NCI-H2196 treated with DMSO at 0.1 percent for 48 hours (cell line): ENCODE results near the gene NOL6.
"Not testable (repeated sequence)": the region's sequence is repeated elsewhere in the genome, so short reads cannot be mapped to it uniquely, and the experiment has no call there.

Experiments
- DNase-seq: peaks from one replicate; lab custom pipeline; 2025; ENCODE audit not compliant: unreplicated experiment; lab: John Stamatoyannopoulos, UW

Gene NOL6

DNA sequence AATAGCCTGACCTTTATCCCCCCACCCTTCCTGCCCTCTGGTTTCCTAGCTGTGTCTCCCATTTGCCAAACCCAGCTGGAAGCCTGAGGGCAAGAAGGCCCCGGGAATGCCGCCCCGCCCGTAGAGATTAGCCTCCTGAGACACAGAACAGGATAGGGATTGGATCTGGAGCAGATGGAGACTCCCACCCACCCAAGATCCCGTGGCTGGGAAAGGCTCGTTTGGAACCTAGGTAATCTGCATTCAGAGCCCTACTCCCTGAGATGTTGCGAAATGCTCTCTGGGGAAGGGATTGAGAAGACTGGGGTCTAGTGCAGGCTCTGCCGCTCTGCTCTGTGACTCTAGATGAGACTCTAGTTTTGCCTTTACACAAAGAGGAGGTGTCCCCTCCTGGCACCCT, 37.3 kb downstream of the NOL6 start:
- no peak for DNase-seq

DNA sequence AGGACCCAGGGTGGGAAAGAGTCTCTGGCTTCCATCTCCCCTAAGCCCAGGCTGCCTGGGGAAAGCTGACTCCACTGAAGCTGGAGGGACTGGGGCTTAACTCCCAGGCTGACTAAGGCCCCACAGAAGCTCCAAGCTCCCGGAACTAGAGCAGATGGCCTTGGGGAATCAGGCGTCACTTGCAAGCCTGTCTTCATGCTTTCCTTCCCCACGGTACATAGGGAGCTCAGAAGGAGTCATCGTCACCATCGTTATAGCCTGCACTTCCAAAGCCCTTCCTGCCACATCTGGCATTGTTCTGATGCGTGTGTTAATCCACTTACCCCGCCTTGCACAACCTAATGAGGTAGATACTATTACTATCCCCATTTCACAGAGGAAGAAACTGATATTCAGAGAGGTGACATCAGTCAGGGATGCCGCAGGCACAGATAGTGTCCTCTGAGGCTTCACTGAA, 37.9 kb downstream of the NOL6 start:
- DNase-seq: no peak

DNA sequence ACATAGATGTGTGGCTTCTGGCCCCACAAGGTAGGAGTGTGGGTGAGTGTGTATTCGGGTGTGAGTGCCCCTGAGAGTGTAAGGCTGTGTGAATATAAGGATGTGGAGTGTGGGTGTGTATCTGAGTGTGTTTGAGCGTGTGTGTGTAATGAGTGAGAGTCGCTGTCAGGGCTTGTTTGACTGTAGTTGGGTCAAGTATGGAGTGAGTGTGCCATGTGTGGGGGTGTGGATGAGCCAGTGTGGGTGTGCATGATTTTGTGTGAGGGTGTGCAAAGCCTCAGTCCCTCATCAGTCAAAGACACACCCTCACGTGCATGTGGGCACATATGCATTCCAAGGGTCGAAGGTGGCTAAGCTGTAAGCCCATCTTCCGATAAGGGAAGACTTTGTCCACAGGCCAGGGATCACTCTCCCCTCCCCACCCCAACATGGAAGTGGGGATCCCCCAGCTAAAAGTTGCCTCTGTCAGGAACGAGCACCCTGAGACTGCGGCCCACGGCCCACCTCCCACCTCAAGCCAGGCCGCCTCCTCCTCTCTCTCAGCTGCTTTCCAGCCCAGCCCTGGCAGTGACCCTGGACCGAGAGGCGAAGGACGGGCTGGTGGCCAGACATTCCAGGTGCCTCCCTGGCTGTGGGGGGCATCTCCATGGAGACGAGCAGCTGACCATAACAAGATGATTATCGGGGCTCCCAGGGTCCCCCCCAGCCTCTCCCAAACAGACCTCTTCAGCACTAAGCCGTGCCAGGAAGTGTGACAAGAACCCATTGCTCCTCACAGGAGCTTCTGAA, 39.2 kb downstream of the NOL6 start:
- DNase-seq: no peak

DNA sequence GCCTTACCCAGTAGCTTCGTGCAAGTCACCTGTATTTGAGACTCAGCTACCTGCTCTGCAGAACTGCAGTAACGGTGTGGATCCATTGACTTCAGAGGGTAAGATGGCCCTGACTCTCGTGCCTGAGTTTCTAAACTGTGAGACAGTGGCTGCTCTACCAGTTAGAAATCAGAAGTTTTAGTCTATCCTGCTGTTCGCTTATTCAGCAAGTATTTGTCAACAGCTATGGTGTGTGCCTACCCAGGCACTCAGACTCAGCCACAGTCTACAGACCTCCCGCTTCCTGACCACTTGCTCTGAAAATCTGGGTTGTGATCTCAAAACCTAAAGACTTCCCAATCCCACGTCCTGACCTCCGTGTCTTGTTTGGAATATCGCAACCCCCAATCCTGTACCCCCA, 39.9 kb downstream of the NOL6 start:
- no peak for DNase-seq

DNA sequence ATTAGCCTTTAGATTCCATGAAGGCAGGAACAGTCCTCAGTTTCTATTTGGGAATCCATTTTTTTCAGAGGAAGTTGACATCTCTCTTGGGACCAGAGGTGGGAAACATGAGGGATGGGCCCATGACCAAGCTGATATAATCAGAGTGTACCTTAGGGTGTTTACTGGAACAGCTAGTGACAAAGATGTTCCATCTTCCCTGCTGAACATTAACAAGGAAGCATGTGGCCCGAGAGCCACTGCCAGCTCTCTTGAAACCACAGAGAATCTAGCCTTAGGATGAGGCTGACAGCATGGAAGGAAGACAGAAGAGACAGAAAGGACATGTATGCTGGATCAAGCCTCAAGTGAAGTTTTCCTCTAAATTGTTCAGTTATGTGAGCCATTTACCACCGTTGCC, 42.3 kb downstream of the NOL6 start:
- DNase-seq: no peak

DNA sequence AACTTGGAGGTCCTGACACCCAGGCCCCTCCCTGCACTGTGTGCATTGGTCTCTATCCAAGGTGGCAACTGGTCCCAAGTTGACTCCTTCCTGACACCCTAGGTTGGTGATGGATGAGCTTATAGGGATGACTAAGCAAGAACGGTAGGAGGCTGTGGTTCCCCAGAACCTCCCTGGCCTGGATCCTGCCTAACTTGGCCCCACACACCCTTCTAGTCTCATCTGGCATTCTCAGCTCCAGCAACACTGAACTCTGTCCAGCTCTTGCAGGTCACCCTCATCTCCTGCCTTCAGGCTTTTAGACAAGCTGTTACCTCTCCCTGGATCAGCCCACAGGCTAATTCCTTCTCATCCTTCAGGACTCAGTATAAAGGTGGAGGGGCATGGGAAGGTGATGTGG, 42.8 kb downstream of the NOL6 start:
- no peak for DNase-seq

DNA sequence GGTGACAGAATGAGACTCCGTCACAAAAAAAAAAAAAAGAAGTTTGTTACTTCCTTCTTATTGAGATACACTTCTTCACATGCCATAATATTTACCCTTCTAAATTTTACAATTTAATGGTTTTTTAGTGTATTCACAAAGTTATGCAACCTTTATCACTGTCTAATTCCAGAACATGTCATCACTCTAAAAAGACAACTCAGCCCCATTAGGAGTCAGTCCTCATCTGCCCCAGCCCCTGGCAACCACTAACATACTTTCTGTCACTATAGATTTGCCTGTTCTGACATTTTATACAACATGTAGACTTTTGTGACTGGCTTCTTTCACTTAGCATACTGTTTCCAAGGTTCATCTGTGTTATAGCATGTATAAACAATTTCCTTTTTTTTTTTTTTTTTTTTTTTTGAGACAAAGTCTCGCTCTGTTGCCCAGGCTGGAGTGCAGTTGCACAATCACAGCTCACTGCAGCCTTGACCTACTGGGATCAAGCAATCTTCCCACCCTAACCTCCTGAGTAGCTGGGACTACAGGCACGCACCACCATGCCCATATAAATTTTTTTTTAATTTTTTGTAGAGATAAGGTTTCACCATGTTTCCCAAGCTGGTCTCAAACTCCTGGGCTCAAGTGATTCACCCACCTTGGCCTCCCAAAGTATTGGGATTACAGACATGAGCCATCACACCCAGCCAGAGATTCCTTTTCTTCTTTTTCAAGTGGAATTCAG, 44.3 kb downstream of the NOL6 start:
- DNase-seq: no peak

DNA sequence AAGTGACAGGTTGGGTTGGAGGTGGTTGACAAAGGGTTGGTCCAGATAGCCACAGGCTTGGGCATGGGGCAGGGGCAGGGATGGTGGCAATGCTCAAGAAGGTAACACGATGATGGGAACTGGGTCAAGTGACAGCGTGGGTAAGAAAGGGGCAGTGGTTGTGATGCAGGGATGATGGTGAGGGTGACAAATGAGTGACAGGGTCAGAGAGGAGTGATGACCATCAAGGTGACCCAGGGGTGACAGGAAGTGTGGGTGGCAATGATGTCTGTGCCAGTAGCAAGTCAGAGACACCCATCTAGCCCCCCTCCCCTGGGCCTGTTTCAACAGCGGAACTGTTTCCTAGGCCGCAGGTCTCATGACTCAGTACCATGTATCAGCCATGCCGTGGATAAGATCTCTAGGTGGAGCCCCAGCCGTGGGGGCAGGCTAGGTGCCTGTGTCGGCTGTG, 46.9 kb downstream of the NOL6 start:
- no peak for DNase-seq

DNA sequence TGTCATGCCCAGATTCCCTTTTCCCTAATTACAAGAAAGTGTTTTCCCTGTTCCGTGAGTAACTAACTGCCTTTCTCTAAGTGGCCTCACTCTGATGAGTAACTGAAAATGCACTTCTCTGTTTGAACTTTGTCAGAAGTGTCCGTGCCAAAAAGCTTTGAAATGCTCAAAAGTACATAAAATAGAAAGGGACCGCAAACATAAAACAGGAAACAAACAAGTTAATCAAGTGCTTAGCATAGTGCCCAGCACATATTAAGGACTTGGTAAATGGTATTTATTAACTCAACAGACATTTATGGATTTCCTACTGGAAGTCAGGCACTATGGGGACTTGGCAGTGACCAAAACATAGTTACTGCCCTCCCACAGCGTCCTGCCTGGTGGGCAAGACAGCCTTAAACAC, 48.6 kb downstream of the NOL6 start:
- no peak for DNase-seq

DNA sequence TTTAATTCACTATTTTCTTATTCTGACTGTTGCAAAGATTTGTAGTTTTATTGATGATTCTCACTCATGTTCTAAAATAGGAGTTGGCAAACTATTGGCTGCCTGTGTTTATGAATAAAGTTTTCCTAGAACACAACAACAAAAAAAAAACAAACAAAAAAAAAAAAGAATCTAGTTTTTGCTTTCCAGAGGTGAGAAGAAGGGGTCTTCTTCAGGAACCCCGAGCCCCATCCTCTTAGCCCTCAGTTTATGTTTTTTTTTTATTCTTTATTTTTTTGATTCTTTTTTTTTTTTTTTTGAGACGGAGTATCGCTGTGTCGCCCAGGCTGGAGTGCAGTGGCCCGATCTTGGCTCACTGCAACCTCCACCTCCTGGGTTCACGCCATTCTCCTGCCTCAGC, 49.2 kb downstream of the NOL6 start:
- not testable (repeated sequence) for DNase-seq

DNA sequence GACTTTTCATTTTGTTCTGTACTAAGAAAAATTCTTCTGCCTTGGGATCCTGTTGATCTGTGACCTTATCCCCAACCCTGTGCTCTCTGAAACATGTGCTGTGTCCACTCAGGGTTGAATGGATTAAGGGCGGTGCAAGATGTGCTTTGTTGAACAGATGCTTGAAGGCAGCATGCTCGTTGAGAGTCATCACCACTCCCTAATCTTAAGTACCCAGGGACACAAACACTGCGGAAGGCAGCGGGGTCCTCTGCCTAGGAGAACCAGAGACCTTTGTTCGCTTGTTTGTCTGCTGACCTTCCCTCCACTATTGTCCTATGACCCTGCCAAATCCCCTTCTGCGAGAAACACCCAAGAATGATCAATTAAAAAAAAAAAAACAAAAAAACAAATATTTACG, 49.7 kb downstream of the NOL6 start:
- DNase-seq: not testable (repeated sequence)

DNA sequence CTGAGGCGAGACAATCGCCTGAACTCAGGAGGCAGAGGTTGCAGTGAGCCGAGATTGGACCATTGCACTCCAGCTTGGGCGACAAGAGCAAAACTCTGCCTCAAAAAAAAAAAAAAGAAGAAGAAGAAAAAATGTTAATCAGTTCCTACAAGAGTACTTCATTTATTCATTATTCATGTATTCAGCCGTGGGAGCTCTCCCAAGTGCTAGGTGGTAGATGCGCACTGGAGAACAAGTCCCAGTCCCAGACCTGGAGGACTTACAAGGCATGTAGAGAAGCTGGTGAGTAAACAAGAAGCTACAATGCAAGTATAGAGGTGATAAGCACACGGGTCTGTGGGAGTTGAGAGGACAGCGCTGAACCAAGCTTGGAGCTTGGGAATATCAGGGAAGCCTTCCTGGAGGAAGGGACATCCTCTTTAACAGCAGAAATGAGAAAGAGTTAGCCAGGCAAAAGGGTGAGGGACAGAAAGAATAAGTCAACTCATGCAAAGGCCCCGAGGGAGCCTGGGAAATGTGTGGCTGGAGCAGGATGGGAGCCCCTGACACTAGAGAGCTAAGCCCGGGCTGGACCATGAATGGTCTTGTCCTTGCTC, 53.9 kb downstream of the NOL6 start:
- no peak for DNase-seq

DNA sequence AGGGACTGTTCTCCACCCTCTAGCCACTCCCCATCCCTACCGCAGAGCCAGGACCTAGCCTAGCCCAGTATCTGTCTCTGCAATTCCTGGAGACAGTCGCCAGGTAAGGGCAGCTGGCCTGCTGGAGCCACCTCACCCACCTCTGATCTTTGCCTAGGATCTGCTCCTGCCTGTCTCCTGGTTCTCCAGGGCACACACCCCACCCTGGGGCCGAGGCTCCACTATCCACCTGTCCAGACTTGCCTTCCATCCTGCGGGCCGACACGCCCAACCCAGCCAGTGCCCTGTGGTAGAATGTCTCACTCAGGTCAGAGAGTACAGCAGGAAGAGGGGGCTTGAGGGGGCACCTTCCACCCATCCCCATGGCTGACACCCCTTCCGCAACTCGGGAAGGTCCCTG, 55.6 kb downstream of the NOL6 start:
- no peak for DNase-seq

DNA sequence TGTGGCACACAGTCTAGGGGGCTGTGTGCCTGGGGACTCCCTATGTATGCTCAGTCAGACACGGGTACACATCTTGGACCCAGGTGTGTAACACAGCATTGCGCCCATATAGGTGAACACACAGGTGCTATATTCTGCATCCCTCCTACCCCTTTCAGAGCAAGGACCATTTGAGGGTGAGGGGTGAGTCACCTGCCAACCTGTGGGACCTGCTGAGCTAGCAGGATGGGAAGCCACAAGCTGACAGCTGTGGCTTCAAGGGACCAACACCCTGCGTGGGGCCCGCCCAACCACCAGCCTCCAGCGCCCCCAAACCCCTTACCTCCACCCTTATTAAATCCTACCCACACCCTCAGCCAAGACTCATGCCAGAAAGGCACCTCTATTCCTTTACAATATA, 56.7 kb downstream of the NOL6 start:
- DNase-seq: no peak

DNA sequence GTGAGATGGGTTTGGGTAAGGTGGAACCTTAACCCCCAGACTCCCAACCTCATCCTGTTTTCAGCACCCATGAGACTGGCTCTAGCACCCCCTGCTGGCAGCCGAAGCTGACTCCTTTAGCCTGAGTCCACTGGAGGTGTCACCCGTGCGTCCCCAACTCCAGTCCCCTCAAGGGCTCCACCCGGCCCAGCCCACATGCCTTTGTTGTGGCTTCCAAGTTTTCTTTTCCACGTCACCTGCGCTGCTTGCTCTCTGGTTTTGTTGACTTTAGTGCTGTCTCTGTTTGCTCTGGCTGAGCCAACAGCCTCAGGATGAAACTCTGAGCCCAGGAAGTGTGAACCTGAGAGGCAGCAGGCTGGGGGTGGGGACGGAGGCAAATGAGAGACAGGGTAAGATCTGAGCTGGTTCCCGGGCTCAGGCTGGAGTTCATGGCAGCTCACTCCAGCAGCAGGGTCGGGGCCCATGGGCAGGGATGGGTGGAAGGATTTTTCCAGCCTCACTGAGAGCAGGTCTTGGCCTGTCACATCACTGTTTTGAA, 58.2 kb downstream of the NOL6 start:
- DNase-seq: peak; percentile 84

DNA sequence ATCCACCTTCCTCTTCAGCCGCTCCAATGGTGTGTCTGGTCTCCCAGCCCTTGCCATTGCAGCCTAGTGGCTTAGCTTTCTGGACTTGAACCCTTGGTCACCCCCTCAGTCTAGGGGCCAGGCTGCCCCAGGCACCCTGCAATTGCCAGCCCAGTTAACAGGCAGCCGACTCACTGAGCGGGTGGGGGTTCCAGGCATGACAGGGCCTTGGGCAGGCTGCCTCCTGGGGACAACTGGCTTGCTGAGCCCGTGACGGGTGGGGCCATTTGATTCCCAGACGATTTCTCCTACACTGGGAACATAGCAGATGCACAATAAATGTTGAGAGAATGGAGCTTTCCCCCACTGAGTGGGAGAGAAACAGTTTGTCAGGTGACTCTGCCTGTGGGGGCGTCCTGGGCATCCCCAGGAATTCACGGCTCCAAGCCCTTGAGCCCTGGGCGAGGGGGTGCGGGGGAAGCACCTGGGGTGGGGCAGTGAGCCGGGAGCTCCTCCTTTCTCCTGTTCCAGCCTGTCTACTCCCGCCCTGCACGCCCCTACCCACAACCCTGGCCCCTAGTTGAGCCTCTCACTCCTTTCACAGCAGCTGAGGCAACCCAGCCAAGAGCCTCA, 58.7 kb downstream of the NOL6 start:
- no peak for DNase-seq

DNA sequence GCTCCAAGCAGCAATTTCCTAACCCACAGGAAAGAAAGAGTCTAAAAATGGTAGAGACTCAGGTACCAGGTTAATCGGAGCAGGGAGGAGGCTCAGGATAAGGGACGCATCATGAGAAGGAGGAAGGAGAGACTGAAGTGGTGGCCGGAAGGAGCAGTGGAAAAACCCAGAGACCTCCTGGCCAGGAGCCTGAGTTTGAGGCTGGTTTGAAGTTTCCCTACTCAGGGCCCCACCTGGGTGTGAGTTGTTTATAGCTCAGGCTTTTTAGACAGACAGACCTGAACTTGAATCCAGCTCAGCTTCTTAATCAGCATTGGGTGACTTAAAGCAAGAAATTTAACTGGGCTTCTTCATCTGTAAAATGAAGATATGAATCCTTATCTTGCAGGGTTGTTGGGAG, 59.5 kb downstream of the NOL6 start:
- no peak for DNase-seq
